Subcutaneous abdominal adipose tissue (tissue), 5 donors: ENCODE measurements around the gene RGPD8.
"Not testable (repeated sequence)": the region's sequence is repeated elsewhere in the genome, so short reads cannot be mapped to it uniquely, and the experiment has no call there.

Experiments used
- H3K27ac ChIP-seq: one replicate; pipeline ENCODE4 v1.7.0; 2013; ENCODE audit warnings: low read depth, mild to moderate bottlenecking, inconsistent platforms, low read length, moderate library complexity
- H3K27me3 ChIP-seq, 5 donors: one replicate each; pipeline ENCODE4 v1.7.0; 2013; ENCODE audit warnings: low read length in 5 of 5, inconsistent platforms in 1 of 5; ENCODE audit not compliant: control insufficient read depth in 5 of 5, insufficient read depth in 4 of 5
- H3K36me3 ChIP-seq, 5 donors: one replicate each; pipeline ENCODE4 v1.7.0; 2013; ENCODE audit warnings: low read length in 5 of 5; ENCODE audit not compliant: control insufficient read depth in 5 of 5, insufficient read depth in 5 of 5
- H3K4me1 ChIP-seq, 5 donors: one replicate each; pipeline ENCODE4 v1.7.0; 2013; ENCODE audit warnings: low read length in 5 of 5, mild to moderate bottlenecking in 3 of 5, moderate library complexity in 1 of 5; ENCODE audit not compliant: control insufficient read depth in 5 of 5, insufficient read depth in 5 of 5
- H3K4me3 ChIP-seq, 5 donors: one replicate each; pipeline ENCODE4 v1.7.0; 2013; ENCODE audit warnings: low read length in 5 of 5, low read depth in 1 of 5
- H3K9ac ChIP-seq, 5 donors: one replicate each; pipeline ENCODE4 v1.7.0; 2013; ENCODE audit warnings: low read length in 5 of 5, mild to moderate bottlenecking in 4 of 5, moderate library complexity in 3 of 5
- H3K9me3 ChIP-seq, 5 donors: one replicate each; pipeline ENCODE4 v1.7.0; 2013; ENCODE audit warnings: low read length in 5 of 5; ENCODE audit not compliant: control insufficient read depth in 5 of 5
- donor health status: healthy.
- donor health status: healthy.
- donor health status: healthy.
- donor health status: healthy.
- donor health status: healthy.

The RGPD8 gene

DNA sequence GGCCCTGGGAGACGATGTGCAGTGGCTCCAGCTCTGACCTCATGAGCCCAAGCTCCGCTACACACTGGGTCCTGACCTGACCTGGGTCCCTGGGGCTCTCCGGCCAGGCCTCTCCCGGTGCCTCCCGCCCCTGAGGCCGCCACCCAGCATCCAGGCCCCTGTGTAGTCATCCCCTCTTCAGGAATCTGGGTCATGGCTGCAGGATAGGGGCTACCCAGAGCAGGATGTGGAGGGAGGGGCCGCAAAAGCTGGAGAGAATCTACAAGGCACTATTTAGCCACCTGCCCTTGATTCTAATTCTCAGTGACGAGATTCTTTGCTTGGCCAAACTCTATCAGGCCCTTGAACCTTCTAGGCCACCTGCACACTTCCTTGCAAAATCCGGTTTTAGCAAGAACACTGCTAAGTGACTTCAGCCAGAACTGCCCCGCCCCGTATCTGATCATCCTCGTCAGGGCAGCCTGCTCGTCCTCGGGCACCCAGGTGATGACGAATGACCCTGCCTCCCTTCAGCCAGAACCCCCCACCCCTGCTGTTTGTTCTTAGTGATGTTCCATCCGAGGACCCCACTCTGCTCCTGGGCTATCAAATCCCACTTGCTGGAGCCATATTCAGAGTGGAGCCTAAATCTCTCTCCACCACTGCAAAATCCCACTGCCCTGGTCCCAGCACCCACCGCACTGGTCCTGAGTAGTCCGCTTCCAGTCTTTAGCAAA lies 2.4 kb upstream of the RGPD8 start:
- H3K9ac ChIP-seq, H3K27ac ChIP-seq, H3K4me3 ChIP-seq, H3K4me1 ChIP-seq, H3K27me3 ChIP-seq, H3K9me3 ChIP-seq, H3K36me3 ChIP-seq: not testable (repeated sequence)

DNA sequence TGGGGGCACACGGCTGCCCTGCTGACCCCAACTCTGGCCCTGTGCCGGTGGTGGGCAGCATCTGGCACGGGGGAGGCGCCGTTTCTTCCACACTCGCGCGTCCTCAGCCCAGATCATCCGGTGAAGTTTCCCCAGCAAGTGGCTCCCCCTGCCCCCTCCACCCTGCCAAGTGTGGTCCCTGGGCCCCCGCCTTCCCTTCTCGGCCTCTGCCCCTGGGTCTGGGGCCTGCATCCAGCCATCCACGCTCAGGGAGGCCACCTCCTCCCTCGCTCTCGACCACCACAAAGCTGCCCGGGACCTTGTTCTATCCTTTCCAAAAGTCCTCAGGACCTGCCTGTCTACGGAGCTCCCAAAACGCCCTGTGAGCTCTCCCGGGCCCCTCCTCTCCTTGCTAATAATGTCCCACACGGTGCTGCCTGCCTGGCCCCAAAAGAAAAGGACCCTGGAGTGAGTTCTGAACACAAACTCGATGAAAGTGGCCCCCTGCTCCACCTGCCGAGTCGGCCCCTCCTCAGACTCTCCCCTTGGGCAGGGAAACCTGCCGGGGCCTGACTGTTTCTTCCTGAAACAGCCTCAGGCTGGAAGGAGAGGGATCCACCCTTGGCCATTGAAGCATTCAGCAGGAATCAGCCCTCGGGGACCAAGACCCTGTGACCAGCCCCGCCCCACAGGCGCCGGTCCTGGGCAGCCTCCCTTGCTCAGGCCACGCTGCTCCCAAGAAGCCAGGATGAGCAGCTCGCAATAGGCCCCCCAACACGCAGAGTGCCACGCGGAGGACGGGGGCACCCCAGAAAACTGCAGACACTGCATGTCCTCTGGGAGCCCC lies 1.7 kb upstream of the RGPD8 start:
- H3K4me1 ChIP-seq, result peaks cover 0 to 10% (median 0%) of the 10 kb centered on the region in 5 donors
- not testable (repeated sequence) for H3K4me3 ChIP-seq

GRCh38 chr2:112433932-112434730 lies 686 bp upstream of the RGPD8 start:
- H3K9ac ChIP-seq, result no peak overlapping the region
- no peaks in the 10 kb centered on the region for H3K9me3 ChIP-seq
- peaks cover 0 to 10% (median 0%) of the 10 kb centered on the region in 5 donors for H3K4me1 ChIP-seq
- no peaks in the 10 kb centered on the region for H3K36me3 ChIP-seq
- no peak overlapping the region for H3K4me3 ChIP-seq
- H3K27me3 ChIP-seq, result no peaks in the 10 kb centered on the region
- no peak overlapping the region for H3K27ac ChIP-seq

More for the DNA sequence above, 1.7 kb upstream of the RGPD8 start:
- H3K9ac ChIP-seq, H3K9me3 ChIP-seq, H3K27me3 ChIP-seq, H3K36me3 ChIP-seq, H3K27ac ChIP-seq: not testable (repeated sequence)

GRCh38 chr2:112432735-112433479 lies 538 bp downstream of the RGPD8 start:
- Histone ChIP-seq H3K27ac (peak overlapping the region; percentile 76), H3K4me1 (peaks cover 0 to 10% (median 0%) of the 10 kb centered on the region in 5 donors), H3K9ac (peak overlapping the region in 3 of 5 donors; percentile 62 to 70 (median 68)), H3K4me3 (peak overlapping the region in 4 of 5 donors; percentile 51 to 65 (median 62))
- H3K9me3 ChIP-seq, H3K36me3 ChIP-seq, H3K27me3 ChIP-seq: not testable (repeated sequence)

DNA sequence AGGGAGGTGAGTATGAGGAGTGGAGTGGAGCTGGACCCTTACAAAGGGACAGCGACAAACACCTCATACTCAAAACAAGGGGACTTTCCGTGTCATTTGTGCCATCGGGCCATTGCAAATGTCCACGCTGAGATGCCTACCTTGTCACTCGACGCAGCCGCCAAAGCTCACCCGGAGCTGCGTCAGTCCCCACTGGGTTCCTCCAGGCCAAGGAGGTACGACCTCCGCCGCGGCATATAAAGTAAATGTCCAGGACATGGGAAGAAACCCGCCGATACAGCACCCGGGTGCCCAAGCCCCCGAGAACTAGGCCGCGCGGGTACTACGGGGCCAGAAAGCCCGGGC lies 1.1 kb downstream of the RGPD8 start:
- peak overlapping the region; percentile 76 for H3K27ac ChIP-seq
- peak overlapping the region in 4 of 5 donors; percentile 47 to 65 (median 62) for H3K4me3 ChIP-seq
- peaks cover 0 to 10% (median 0%) of the 10 kb centered on the region in 5 donors for H3K4me1 ChIP-seq
- peak overlapping the region in 4 of 5 donors; percentile 56 to 70 (median 65) for H3K9ac ChIP-seq
- H3K9me3 ChIP-seq, H3K36me3 ChIP-seq, H3K27me3 ChIP-seq: not testable (repeated sequence)

DNA sequence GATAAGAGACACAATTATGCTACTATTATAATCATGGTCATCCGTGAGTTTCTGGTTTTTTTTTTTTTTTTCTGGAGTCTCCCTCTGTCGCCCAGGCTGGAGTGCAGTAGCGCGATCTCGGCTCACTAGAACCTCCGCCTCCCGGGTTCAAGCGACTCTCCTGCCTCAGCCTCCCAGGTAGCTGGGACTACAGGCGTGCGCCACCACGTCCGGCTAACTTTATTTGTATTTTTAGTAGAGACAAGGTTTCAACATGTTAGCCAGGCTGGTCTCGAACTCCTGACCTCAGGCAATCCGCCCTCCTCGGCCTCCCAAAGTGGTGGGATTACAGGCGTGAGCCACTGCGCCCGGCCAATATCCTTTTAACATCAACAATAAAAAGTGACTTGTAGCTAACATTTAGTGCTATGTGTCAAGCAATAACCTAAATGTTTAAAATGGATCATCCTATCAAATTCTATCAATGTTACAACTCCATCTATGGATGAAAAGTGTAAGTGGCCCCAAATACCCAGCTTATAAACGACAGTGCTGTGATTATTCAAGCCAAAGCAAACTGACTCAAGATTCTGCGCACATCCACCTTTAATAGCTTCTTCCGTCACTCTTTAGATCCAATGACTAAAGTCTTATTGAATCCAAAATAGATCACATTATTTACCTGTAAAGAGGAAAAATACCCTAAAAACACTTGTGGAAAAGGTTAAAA lies 1.7 kb downstream of the RGPD8 start:
- peak overlapping the region in 2 of 5 donors; percentile 56 to 68 for H3K9ac ChIP-seq
- peak overlapping the region; percentile 76 for H3K27ac ChIP-seq
- H3K4me1 ChIP-seq, result peaks cover 0 to 10% (median 0%) of the 10 kb centered on the region in 5 donors
- H3K36me3 ChIP-seq, H3K27me3 ChIP-seq, H3K9me3 ChIP-seq: not testable (repeated sequence)
- peak overlapping the region in 2 of 5 donors; percentile 64 to 65 for H3K4me3 ChIP-seq

DNA sequence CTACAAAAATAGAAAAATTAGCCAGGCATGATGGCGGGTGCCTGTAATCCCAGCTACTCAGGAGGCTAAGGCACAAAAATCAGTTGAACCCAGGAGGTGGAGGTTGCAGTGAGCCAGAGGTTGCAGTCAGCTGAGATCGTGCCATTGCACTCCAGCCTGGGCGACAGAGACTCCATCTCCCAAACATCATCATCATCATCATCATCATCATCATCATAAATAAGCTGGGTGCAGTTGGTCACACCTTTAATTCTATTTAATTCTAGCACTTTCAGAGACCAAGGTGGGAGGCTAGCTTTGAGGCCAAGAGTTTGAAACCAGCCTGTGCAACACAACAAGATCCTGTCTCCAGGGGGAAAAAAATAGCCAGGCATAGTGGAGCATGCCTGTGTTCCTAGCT lies 8.9 kb downstream of the RGPD8 start:
- H3K9me3 ChIP-seq, H3K9ac ChIP-seq, H3K4me1 ChIP-seq, H3K4me3 ChIP-seq, H3K36me3 ChIP-seq, H3K27ac ChIP-seq, H3K27me3 ChIP-seq: not testable (repeated sequence)

GRCh38 chr2:112416860-112417259 lies 16.6 kb downstream of the RGPD8 start:
- not testable (repeated sequence) for H3K4me3 ChIP-seq, H3K9ac ChIP-seq, H3K36me3 ChIP-seq, H3K27me3 ChIP-seq, H3K4me1 ChIP-seq, H3K9me3 ChIP-seq, H3K27ac ChIP-seq

- H3K27me3 ChIP-seq, H3K4me1 ChIP-seq, H3K36me3 ChIP-seq, H3K9ac ChIP-seq, H3K4me3 ChIP-seq, H3K9me3 ChIP-seq, H3K27ac ChIP-seq: not testable (repeated sequence)
Measured at GRCh38 chr2:112360055-112360454, 73.4 kb downstream of the RGPD8 start.
